ENCODE data around the gene CACTIN.

The CACTIN gene

GRCh38 chr19:3657395-3657769 is 30.8 kb upstream of the CACTIN start:
- TF ChIP-seq REST (IDR thresholded peaks at IDR 0.05; ENCODE audit: insufficient read depth in 1 of 2, low read depth in 2 of 2, low read length in 2 of 2) (no peak), FOXP2 (optimal IDR thresholded peaks at IDR 0.05; ENCODE audit: borderline replicate concordance, extremely low read depth, extremely low read length, insufficient read depth) (no peak), SIN3A (IDR thresholded peaks at IDR 0.05; ENCODE audit: borderline replicate concordance, insufficient read depth, low read length) (no peak), POLR2AphosphoS5 (IDR thresholded peaks at IDR 0.05; ENCODE audit: low read depth, low read length) (no peak), TAF1 (IDR thresholded peaks at IDR 0.05; ENCODE audit: borderline replicate concordance, insufficient read depth, low read length) (no peak)

GRCh38 chr19:3656747-3657394 is 30.3 kb upstream of the CACTIN start:
- TF ChIP-seq POLR2AphosphoS5 (IDR thresholded peaks at IDR 0.05; ENCODE audit: low read depth, low read length) (no peak), REST (IDR thresholded peaks at IDR 0.05; ENCODE audit: insufficient read depth in 1 of 2, low read depth in 2 of 2, low read length in 2 of 2) (no peak), FOXP2 (optimal IDR thresholded peaks at IDR 0.05; ENCODE audit: borderline replicate concordance, extremely low read depth, extremely low read length, insufficient read depth) (no peak), TAF1 (IDR thresholded peaks at IDR 0.05; ENCODE audit: borderline replicate concordance, insufficient read depth, low read length) (no peak), SIN3A (IDR thresholded peaks at IDR 0.05; ENCODE audit: borderline replicate concordance, insufficient read depth, low read length) (no peak)

- TF ChIP-seq SIN3A (IDR thresholded peaks at IDR 0.05; ENCODE audit: borderline replicate concordance, insufficient read depth, low read length) (no peak), POLR2AphosphoS5 (IDR thresholded peaks at IDR 0.05; ENCODE audit: low read depth, low read length) (no peak), TAF1 (IDR thresholded peaks at IDR 0.05; ENCODE audit: borderline replicate concordance, insufficient read depth, low read length) (no peak)
Observed at GRCh38 chr19:3656073-3656746, 29.6 kb upstream of the CACTIN start.

GRCh38 chr19:3655402-3656072 is 28.9 kb upstream of the CACTIN start:
- TF ChIP-seq TAF1 (IDR thresholded peaks at IDR 0.05; ENCODE audit: borderline replicate concordance, insufficient read depth, low read length) (no peak), POLR2AphosphoS5 (IDR thresholded peaks at IDR 0.05; ENCODE audit: low read depth, low read length) (no peak), REST (IDR thresholded peaks at IDR 0.05; ENCODE audit: insufficient read depth in 1 of 2, low read depth in 2 of 2, low read length in 2 of 2) (no peak), FOXP2 (optimal IDR thresholded peaks at IDR 0.05; ENCODE audit: borderline replicate concordance, extremely low read depth, extremely low read length, insufficient read depth) (no peak), SIN3A (IDR thresholded peaks at IDR 0.05; ENCODE audit: borderline replicate concordance, insufficient read depth, low read length) (no peak)

- TF ChIP-seq FOXP2 (optimal IDR thresholded peaks at IDR 0.05; ENCODE audit: borderline replicate concordance, extremely low read depth, extremely low read length, insufficient read depth) (no peak), POLR2AphosphoS5 (IDR thresholded peaks at IDR 0.05; ENCODE audit: low read depth, low read length) (no peak), TAF1 (IDR thresholded peaks at IDR 0.05; ENCODE audit: borderline replicate concordance, insufficient read depth, low read length) (no peak), REST (IDR thresholded peaks at IDR 0.05; ENCODE audit: insufficient read depth in 1 of 2, low read depth in 2 of 2, low read length in 2 of 2) (no peak), SIN3A (IDR thresholded peaks at IDR 0.05; ENCODE audit: borderline replicate concordance, insufficient read depth, low read length) (no peak)
Observed at GRCh38 chr19:3653865-3654513, 27.4 kb upstream of the CACTIN start.
